Measurements from ENCODE around the gene SEMA4B. TPM values are rescaled to one million over a fixed set of nuclear protein-coding genes. Genes with fewer than 3 reads are reported as not detected.

Gene SEMA4B
- total and polyA plus RNA-seq, 2 donors (not counting 1 experiment from before 2014, with no cell fraction given) = 285 to 336 TPM

DNA sequence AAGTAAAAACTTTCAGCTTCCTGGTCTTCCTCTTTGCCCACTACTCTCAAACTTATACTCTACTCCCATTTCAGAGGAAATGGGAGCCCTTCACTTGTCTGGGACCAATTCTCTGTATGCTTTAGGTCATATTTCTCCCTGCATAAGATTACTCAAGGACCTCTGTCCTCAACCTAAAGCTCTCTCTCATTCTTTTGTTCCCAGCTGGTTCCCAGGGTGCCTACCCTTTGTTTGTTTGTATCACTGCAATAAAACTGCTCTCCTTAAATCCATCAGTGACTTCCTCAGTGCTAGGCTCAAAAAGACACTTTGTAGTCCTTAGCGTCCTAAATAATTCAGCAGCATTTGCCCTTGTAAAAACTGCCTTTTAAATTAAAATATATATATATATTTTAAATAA lies 67.3 kb downstream of the SEMA4B start:
- TF ChIP-seq EZH2 (IDR thresholded peaks at IDR 0.05; ENCODE audit: borderline replicate concordance, insufficient read depth, low read depth, low read length, poor library complexity, severe bottlenecking) = no peak
- TF ChIP-seq, protein P1, sequence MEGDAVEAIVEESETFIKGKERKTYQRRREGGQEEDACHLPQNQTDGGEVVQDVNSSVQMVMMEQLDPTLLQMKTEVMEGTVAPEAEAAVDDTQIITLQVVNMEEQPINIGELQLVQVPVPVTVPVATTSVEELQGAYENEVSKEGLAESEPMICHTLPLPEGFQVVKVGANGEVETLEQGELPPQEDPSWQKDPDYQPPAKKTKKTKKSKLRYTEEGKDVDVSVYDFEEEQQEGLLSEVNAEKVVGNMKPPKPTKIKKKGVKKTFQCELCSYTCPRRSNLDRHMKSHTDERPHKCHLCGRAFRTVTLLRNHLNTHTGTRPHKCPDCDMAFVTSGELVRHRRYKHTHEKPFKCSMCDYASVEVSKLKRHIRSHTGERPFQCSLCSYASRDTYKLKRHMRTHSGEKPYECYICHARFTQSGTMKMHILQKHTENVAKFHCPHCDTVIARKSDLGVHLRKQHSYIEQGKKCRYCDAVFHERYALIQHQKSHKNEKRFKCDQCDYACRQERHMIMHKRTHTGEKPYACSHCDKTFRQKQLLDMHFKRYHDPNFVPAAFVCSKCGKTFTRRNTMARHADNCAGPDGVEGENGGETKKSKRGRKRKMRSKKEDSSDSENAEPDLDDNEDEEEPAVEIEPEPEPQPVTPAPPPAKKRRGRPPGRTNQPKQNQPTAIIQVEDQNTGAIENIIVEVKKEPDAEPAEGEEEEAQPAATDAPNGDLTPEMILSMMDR (IDR thresholded peaks at IDR 0.05) = no peak
- intact Hi-C loops (cut with micrococcal nuclease) = no loop called here
- POLR2A ChIA-PET = no interaction called here
- Mint-ChIP-seq H3K9me3 (ENCODE audit: insufficient read depth) (no peaks in the 10 kb centered on the region), H3K4me3 (peak overlapping the region; percentile 56), H3K4me1 (peaks cover 64% of the 10 kb centered on the region), H3K27me3 (no peaks in the 10 kb centered on the region), H3K27ac (no peak overlapping the region)
- Histone ChIP-seq H3K36me3 (replicated peaks in 1 of 2; ENCODE audit: control extremely low read depth in 1 of 2, control insufficient read depth in 1 of 2, extremely low read depth in 1 of 2, insufficient read depth in 2 of 2, low read length in 1 of 2) (peaks cover 0 to 52% of the 10 kb centered on the region in 2 experiments), H2AFZ (ENCODE audit: insufficient read depth, low read depth, low read length, poor library complexity, severe bottlenecking) (no peak overlapping the region), H3K27me3 (replicated peaks in 1 of 4; ENCODE audit: control extremely low read depth in 1 of 4, control insufficient read depth in 3 of 4, insufficient read depth in 4 of 4, low read length in 3 of 4) (no peaks in the 10 kb centered on the region), H3K4me3 (ENCODE audit: control extremely low read depth in 1 of 5, extremely low read depth in 1 of 5, insufficient read depth in 1 of 5, low read depth in 2 of 5, low read length in 4 of 5) (no peak overlapping the region), H3K27ac (ENCODE audit: low read length in 2 of 2) (no peak overlapping the region), H3K4me1 (ENCODE audit: control insufficient read depth in 2 of 2, insufficient read depth in 2 of 2, low read length in 2 of 2) (peaks cover 36 to 38% of the 10 kb centered on the region in 2 donors), H4K20me1 (ENCODE audit: control insufficient read depth, insufficient read depth, low read length, poor library complexity, severe bottlenecking) (peaks cover 57% of the 10 kb centered on the region), H3K4me2 (replicated peaks; ENCODE audit: low read depth, low read length, poor library complexity, severe bottlenecking) (peak overlapping the region; percentile 26), H3K9ac (ENCODE audit: low read length) (no peak overlapping the region), H3K9me3 (ENCODE audit: control extremely low read depth in 1 of 3, control insufficient read depth in 2 of 3, insufficient read depth in 1 of 3, low read length in 2 of 3) (no peaks in the 10 kb centered on the region), H3K79me2 (ENCODE audit: control insufficient read depth, insufficient read depth, low read length) (peaks cover 71% of the 10 kb centered on the region)
- DNase-seq = no peak
- WGBS (ENCODE audit: insufficient coverage) = no CpG with 5 or more reads among the region's 1 CpG
- no peak for ATAC-seq (ENCODE audit: low read depth)
- CTCF ChIA-PET = interaction anchor here (1.2 to 1.6 kb wide), 2 partner anchors 35 to 124 kb away, joined by 3 to 4 read pairs; partner anchors contain the start of genes CIB1 and GDPGP1

DNA sequence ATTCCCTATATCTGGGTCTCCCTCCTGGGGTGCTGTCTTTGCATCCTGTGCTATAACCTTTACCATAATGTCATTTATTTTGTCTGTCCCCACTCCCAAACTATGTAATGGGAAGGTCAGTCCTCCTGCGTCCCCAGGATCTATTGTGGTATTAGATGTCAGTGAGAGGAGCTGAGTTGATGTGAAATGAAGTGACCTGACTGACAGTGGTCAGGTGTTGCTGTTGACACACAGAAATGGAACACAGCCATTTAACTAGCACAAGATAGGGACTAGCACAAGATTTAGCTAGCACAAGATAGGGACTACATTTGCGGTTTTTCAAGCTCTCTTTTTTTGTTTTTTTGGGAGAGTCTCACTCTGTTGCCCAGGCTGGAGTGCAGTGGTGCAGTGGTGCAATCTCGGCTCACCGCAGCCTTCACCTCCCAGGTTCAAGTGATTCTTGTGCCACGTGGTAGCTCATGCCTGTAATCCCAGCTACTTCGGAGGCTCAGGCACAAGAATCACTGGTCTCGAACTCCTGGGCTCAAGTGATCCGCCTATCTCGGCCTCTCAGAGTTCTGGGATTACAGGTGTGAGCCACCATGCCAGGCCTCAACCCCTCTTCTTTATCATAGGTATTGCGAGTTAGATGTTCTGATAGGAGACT lies 69.5 kb downstream of the SEMA4B start:
- DNase-seq (no peak), ATAC-seq (ENCODE audit: low read depth) (no peak)
- Mint-ChIP-seq H3K27ac (no peak overlapping the region), H3K9me3 (ENCODE audit: insufficient read depth) (no peaks in the 10 kb centered on the region), H3K4me1 (peaks cover 47% of the 10 kb centered on the region), H3K27me3 (no peaks in the 10 kb centered on the region), H3K4me3 (no peak overlapping the region)
- CTCF ChIA-PET = interaction anchor here (0.9 to 2.2 kb wide), 2 partner anchors 16 to 23 kb away, joined by 4 to 8 read pairs; no protein-coding TSS in a partner anchor
- no peak overlapping the region for H3K4me2 ChIP-seq (replicated peaks; ENCODE audit: low read depth, low read length, poor library complexity, severe bottlenecking)
- H3K79me2 ChIP-seq (ENCODE audit: control insufficient read depth, insufficient read depth, low read length) = peaks cover 75% of the 10 kb centered on the region
- H2AFZ ChIP-seq (ENCODE audit: insufficient read depth, low read depth, low read length, poor library complexity, severe bottlenecking) = no peak overlapping the region
- no peaks in the 10 kb centered on the region for H3K9me3 ChIP-seq (ENCODE audit: control extremely low read depth in 1 of 3, control insufficient read depth in 2 of 3, insufficient read depth in 1 of 3, low read length in 2 of 3)
- H3K27ac ChIP-seq (ENCODE audit: low read length in 2 of 2) = no peak overlapping the region
- no peak overlapping the region for H3K4me3 ChIP-seq (ENCODE audit: control extremely low read depth in 1 of 5, extremely low read depth in 1 of 5, insufficient read depth in 1 of 5, low read depth in 2 of 5, low read length in 4 of 5)
- H3K36me3 ChIP-seq (replicated peaks in 1 of 2; ENCODE audit: control extremely low read depth in 1 of 2, control insufficient read depth in 1 of 2, extremely low read depth in 1 of 2, insufficient read depth in 2 of 2, low read length in 1 of 2) = peaks cover 0 to 52% of the 10 kb centered on the region in 2 experiments
- TF ChIP-seq EZH2 (IDR thresholded peaks at IDR 0.05; ENCODE audit: borderline replicate concordance, insufficient read depth, low read depth, low read length, poor library complexity, severe bottlenecking) = no peak
- TF ChIP-seq, protein P1 (IDR thresholded peaks at IDR 0.05) = no peak
- H3K4me1 ChIP-seq (ENCODE audit: control insufficient read depth in 2 of 2, insufficient read depth in 2 of 2, low read length in 2 of 2) = peaks cover 22% of the 10 kb centered on the region in 2 donors
- POLR2A ChIA-PET = no interaction called here
- 97% methylated on average over 9 of the region's 10 CpGs for WGBS (ENCODE audit: insufficient coverage)
- H4K20me1 ChIP-seq (ENCODE audit: control insufficient read depth, insufficient read depth, low read length, poor library complexity, severe bottlenecking) = peaks cover 57% of the 10 kb centered on the region
- intact Hi-C loops (cut with micrococcal nuclease) = no loop called here
- H3K9ac ChIP-seq (ENCODE audit: low read length) = no peak overlapping the region
- no peaks in the 10 kb centered on the region for H3K27me3 ChIP-seq (replicated peaks in 1 of 4; ENCODE audit: control extremely low read depth in 1 of 4, control insufficient read depth in 3 of 4, insufficient read depth in 4 of 4, low read length in 3 of 4)
